ENCODE data around the gene KMT2A. TPM values are rescaled to one million over a fixed set of nuclear protein-coding genes. Genes with fewer than 3 reads are reported as not detected.
"Not testable (repeated sequence)": the region's sequence is repeated elsewhere in the genome, so short reads cannot be mapped to it uniquely, and the experiment has no call there.

The KMT2A gene
- total and polyA plus RNA-seq, 2 experiments from 2014 or later: 34.3 to 72.2 TPM

DNA sequence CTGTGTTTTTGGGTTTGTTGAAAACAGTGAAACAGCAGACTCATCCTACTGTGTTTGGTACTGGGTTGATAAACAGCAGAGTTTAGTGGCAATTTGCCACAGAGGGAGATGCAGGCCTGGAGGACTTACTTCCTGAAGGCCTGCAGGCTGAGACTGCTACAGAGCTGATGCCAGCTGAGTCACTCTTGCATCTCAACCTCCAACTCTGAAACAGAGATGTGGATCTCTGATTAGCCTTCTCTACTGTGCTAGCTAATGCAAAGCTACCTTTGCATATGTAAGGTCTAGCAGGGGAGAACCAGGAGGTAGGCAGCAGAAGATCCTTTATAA lies 20.6 kb upstream of the KMT2A start:
- peaks cover 12% of the 10 kb centered on the region for H3K4me1 ChIP-seq (ENCODE audit: insufficient read depth)
- Mint-ChIP-seq H3K9me3 (no peaks in the 10 kb centered on the region), H3K4me1 (peaks cover 10% of the 10 kb centered on the region), H3K4me3 (no peak overlapping the region), H3K27ac (no peak overlapping the region), H3K27me3 (ENCODE audit: insufficient read depth, low read depth, poor library complexity) (peaks cover 2% of the 10 kb centered on the region), H3K36me3 (ENCODE audit: low read depth) (no peaks in the 10 kb centered on the region)
- peak overlapping the region; percentile 88 for H3K27ac ChIP-seq (ENCODE audit: low read depth)
- H3K9me2 ChIP-seq (ENCODE audit: insufficient read depth): no peaks in the 10 kb centered on the region
- no peaks in the 10 kb centered on the region for H3K27me3 ChIP-seq (ENCODE audit: insufficient read depth)
- no peaks in the 10 kb centered on the region; the same call in 1 of the 2 replicates for H4K20me1 ChIP-seq (replicated peaks; ENCODE audit: insufficient read depth)
- peaks cover 5% of the 10 kb centered on the region; the same call in 1 of the 2 replicates for H3F3A ChIP-seq (replicated peaks; ENCODE audit: low read depth)
- DNase-seq (ENCODE audit: low spot score) (peak; percentile 76), ATAC-seq (peak; percentile 96)
- TF ChIP-seq, protein P1, sequence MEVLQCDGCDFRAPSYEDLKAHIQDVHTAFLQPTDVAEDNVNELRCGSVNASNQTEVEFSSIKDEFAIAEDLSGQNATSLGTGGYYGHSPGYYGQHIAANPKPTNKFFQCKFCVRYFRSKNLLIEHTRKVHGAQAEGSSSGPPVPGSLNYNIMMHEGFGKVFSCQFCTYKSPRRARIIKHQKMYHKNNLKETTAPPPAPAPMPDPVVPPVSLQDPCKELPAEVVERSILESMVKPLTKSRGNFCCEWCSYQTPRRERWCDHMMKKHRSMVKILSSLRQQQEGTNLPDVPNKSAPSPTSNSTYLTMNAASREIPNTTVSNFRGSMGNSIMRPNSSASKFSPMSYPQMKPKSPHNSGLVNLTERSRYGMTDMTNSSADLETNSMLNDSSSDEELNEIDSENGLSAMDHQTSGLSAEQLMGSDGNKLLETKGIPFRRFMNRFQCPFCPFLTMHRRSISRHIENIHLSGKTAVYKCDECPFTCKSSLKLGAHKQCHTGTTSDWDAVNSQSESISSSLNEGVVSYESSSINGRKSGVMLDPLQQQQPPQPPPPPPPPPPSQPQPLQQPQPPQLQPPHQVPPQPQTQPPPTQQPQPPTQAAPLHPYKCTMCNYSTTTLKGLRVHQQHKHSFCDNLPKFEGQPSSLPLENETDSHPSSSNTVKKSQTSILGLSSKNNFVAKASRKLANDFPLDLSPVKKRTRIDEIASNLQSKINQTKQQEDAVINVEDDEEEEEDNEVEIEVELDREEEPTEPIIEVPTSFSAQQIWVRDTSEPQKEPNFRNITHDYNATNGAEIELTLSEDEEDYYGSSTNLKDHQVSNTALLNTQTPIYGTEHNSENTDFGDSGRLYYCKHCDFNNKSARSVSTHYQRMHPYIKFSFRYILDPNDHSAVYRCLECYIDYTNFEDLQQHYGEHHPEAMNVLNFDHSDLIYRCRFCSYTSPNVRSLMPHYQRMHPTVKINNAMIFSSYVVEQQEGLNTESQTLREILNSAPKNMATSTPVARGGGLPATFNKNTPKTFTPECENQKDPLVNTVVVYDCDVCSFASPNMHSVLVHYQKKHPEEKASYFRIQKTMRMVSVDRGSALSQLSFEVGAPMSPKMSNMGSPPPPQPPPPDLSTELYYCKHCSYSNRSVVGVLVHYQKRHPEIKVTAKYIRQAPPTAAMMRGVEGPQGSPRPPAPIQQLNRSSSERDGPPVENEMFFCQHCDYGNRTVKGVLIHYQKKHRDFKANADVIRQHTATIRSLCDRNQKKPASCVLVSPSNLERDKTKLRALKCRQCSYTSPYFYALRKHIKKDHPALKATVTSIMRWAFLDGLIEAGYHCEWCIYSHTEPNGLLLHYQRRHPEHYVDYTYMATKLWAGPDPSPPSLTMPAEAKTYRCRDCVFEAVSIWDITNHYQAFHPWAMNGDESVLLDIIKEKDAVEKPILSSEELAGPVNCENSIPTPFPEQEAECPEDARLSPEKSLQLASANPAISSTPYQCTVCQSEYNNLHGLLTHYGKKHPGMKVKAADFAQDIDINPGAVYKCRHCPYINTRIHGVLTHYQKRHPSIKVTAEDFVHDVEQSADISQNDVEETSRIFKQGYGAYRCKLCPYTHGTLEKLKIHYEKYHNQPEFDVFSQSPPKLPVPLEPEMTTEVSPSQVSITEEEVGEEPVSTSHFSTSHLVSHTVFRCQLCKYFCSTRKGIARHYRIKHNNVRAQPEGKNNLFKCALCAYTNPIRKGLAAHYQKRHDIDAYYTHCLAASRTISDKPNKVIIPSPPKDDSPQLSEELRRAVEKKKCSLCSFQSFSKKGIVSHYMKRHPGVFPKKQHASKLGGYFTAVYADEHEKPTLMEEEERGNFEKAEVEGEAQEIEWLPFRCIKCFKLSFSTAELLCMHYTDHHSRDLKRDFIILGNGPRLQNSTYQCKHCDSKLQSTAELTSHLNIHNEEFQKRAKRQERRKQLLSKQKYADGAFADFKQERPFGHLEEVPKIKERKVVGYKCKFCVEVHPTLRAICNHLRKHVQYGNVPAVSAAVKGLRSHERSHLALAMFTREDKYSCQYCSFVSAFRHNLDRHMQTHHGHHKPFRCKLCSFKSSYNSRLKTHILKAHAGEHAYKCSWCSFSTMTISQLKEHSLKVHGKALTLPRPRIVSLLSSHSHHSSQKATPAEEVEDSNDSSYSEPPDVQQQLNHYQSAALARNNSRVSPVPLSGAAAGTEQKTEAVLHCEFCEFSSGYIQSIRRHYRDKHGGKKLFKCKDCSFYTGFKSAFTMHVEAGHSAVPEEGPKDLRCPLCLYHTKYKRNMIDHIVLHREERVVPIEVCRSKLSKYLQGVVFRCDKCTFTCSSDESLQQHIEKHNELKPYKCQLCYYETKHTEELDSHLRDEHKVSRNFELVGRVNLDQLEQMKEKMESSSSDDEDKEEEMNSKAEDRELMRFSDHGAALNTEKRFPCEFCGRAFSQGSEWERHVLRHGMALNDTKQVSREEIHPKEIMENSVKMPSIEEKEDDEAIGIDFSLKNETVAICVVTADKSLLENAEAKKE (CRISPR knock-in tag; IDR thresholded peaks at IDR 0.05): peak; percentile 99
- TF ChIP-seq ZNF114 (CRISPR knock-in tag; IDR thresholded peaks at IDR 0.05): no peak
- no peaks in the 10 kb centered on the region for H3K36me3 ChIP-seq (ENCODE audit: insufficient read depth)
- H2AFZ ChIP-seq: no peak overlapping the region
- H3K79me2 ChIP-seq (replicated peaks; ENCODE audit: insufficient read depth): no peaks in the 10 kb centered on the region
- H3K4me2 ChIP-seq: peak overlapping the region; percentile 59
- H3K4me3 ChIP-seq: 0 out of 2 replicates have a peak overlapping the region, but pooled peaks have one; percentile 8

DNA sequence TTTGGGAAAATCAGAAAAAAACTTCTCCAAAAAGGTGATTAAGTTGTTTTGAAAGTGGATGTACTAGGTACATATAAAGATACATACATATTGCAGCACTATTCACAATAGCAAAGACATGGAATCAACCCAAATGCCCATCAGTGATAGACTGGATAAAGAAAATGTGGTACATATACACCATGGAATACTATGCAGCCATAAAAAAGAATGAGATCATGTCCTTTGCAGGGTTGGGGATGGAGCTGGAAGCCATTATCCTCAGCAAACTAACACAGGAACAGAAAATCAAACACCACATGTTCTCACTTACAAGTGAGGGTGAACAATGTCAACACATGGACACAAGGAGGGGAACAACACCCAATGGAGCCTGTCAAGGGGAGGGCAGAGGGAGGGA lies 19.4 kb upstream of the KMT2A start:
- not testable (repeated sequence) for H3K27me3 Mint-ChIP-seq (ENCODE audit: insufficient read depth, low read depth, poor library complexity); DNase-seq (ENCODE audit: low spot score); H3K9me3 Mint-ChIP-seq; H3K36me3 ChIP-seq (ENCODE audit: insufficient read depth); H3K4me3 ChIP-seq; H3K27ac ChIP-seq (ENCODE audit: low read depth); H3K4me2 ChIP-seq; H3K79me2 ChIP-seq (replicated peaks; ENCODE audit: insufficient read depth); H4K20me1 ChIP-seq (replicated peaks; ENCODE audit: insufficient read depth); ATAC-seq; H3K9me2 ChIP-seq (ENCODE audit: insufficient read depth); H3K4me1 Mint-ChIP-seq; H3F3A ChIP-seq (replicated peaks; ENCODE audit: low read depth); H3K4me3 Mint-ChIP-seq; H3K27ac Mint-ChIP-seq; H3K27me3 ChIP-seq (ENCODE audit: insufficient read depth); H3K36me3 Mint-ChIP-seq (ENCODE audit: low read depth); H2AFZ ChIP-seq
- peaks cover 12% of the 10 kb centered on the region for H3K4me1 ChIP-seq (ENCODE audit: insufficient read depth)
